IMR-90 (cell line): ENCODE results near the gene RNF186. TPM values are rescaled to one million over a fixed set of nuclear protein-coding genes. Genes with fewer than 3 reads are reported as not detected.

ENCODE experiments used
- ATAC-seq: fragments of 200-7000 bp; cut with Tn5 transposase; 2 replicates; pipeline ENCODE4 v1.9.1; 2020; ENCODE audit warnings: low read depth, mild to moderate bottlenecking, moderate library complexity
- BruUV-seq: library from RNA; stranded (reverse); fragments of 400-500 nt; replicated peaks from 2 replicates; lab custom pipeline; 2021; lab: Mats Ljungman, UMichigan
- CTCF ChIA-PET: fragments of 300-600 bp; formaldehyde crosslinking; extraction: SDS; loops from one replicate; lab custom pipeline; 2021; ENCODE audit warnings: antibody characterized with exemption; lab: Yijun Ruan, JAX
- POLR2A ChIA-PET: fragments of 300-600 bp; sonication (Branson Sonifier 250); formaldehyde crosslinking; loops from one replicate; lab custom pipeline; 2022; ENCODE audit warnings: antibody characterized with exemption; ENCODE audit not compliant: unreplicated experiment; lab: Charles Lee
- DNase-seq: peaks from one replicate; pipeline ENCODE4 v3.0.0; 2013
- H2AFZ ChIP-seq: replicated peaks from 2 replicates; pipeline ENCODE3; 2013; ENCODE audit warnings: low read length, mild to moderate bottlenecking; ENCODE audit not compliant: poor library complexity
- H2AK5ac ChIP-seq: 2 replicates; pipeline ENCODE4 v1.6.1; 2013; ENCODE audit warnings: low read depth, low read length, inconsistent platforms
- H2AK9ac ChIP-seq: replicated peaks from 2 replicates; pipeline ENCODE3; 2013; ENCODE audit warnings: mild to moderate bottlenecking, low read depth, low read length, moderate library complexity; ENCODE audit not compliant: poor library complexity
- H2BK120ac ChIP-seq: 2 replicates; pipeline ENCODE4 v1.6.1; 2013; ENCODE audit warnings: low read depth, low read length, inconsistent platforms
- H2BK15ac ChIP-seq: 3 replicates; pipeline ENCODE4 v1.6.1; 2013; ENCODE audit warnings: low read depth, low read length, inconsistent platforms
- H2BK20ac ChIP-seq: 2 replicates; pipeline ENCODE4 v1.6.1; 2013; ENCODE audit warnings: low read depth, mild to moderate bottlenecking, inconsistent platforms, low read length, moderate library complexity
- H2BK5ac ChIP-seq: 2 replicates; pipeline ENCODE4 v1.6.1; 2013; ENCODE audit warnings: mild to moderate bottlenecking, low read depth, low read length, inconsistent platforms; ENCODE audit not compliant: poor library complexity, severe bottlenecking
- H3K14ac ChIP-seq: replicated peaks from 2 replicates; pipeline ENCODE4 v1.6.1; 2013; ENCODE audit warnings: low read depth, low read length, inconsistent platforms
- H3K18ac ChIP-seq: 2 replicates; pipeline ENCODE4 v1.6.1; 2013; ENCODE audit warnings: low read depth, low read length, control low read depth
- H3K23ac ChIP-seq: 2 replicates; pipeline ENCODE4 v1.6.1; 2013; ENCODE audit warnings: low read depth, low read length, inconsistent platforms
- H3K27ac ChIP-seq: 2 replicates; pipeline ENCODE4 v1.5.1; 2013; ENCODE audit warnings: mild to moderate bottlenecking, control low read depth, low read length; ENCODE audit not compliant: insufficient read depth
- H3K27me3 ChIP-seq: 2 replicates; pipeline ENCODE4 v1.6.1; 2013; ENCODE audit warnings: low read length; ENCODE audit not compliant: control insufficient read depth, insufficient read depth
- H3K36me3 ChIP-seq: 2 replicates; pipeline ENCODE4 v1.6.1; 2013; ENCODE audit warnings: low read length, mixed read lengths; ENCODE audit not compliant: control insufficient read depth, insufficient read depth
- H3K4ac ChIP-seq: 2 replicates; pipeline ENCODE4 v1.6.1; 2013; ENCODE audit warnings: low read depth, low read length, inconsistent platforms
- H3K4me1 ChIP-seq: 2 replicates; pipeline ENCODE4 v1.6.1; 2013; ENCODE audit warnings: low read length, mixed read lengths; ENCODE audit not compliant: control insufficient read depth, insufficient read depth
- H3K4me2 ChIP-seq: 2 replicates; pipeline ENCODE4 v1.6.1; 2013; ENCODE audit warnings: low read depth, mild to moderate bottlenecking, control low read depth, low read length, moderate library complexity
- H3K4me3 ChIP-seq: 2 replicates; pipeline ENCODE4 v1.5.1; 2013; ENCODE audit warnings: low read depth, mild to moderate bottlenecking, control low read depth, low read length, moderate library complexity; ENCODE audit not compliant: insufficient read depth
- H3K56ac ChIP-seq: 2 replicates; pipeline ENCODE4 v1.6.1; 2013; ENCODE audit warnings: low read length, inconsistent platforms; ENCODE audit not compliant: insufficient read depth; ENCODE audit errors: extremely low read depth
- H3K79me1 ChIP-seq, 2 experiments: 2 replicates each; pipeline ENCODE4 v1.6.1; 2013; ENCODE audit warnings: low read length in 2 of 2, inconsistent platforms in 1 of 2, low read depth in 1 of 2
- H3K9ac ChIP-seq: 2 replicates; pipeline ENCODE4 v1.6.1; 2013; ENCODE audit warnings: low read depth, low read length, control low read depth
- H3K9me1 ChIP-seq: 2 replicates; pipeline ENCODE4 v1.6.1; 2013; ENCODE audit warnings: low read length, inconsistent platforms; ENCODE audit not compliant: insufficient read depth
- H3K9me3 ChIP-seq: 2 replicates; pipeline ENCODE4 v1.6.1; 2013; ENCODE audit warnings: low read length; ENCODE audit not compliant: control insufficient read depth, insufficient read depth
- H4K20me1 ChIP-seq: 2 replicates; pipeline ENCODE4 v1.6.1; 2013; ENCODE audit warnings: low read length, inconsistent platforms; ENCODE audit not compliant: insufficient read depth
- H4K5ac ChIP-seq: 2 replicates; pipeline ENCODE4 v1.6.1; 2013; ENCODE audit warnings: mild to moderate bottlenecking, low read depth, low read length, control low read depth
- H4K8ac ChIP-seq, 2 experiments: 2 replicates each; pipeline ENCODE4 v1.6.1; 2013; ENCODE audit warnings: low read depth in 2 of 2, low read length in 2 of 2, control low read depth in 1 of 2, inconsistent platforms in 1 of 2
- H4K91ac ChIP-seq: 2 replicates; pipeline ENCODE4 v1.6.1; 2013; ENCODE audit warnings: low read depth, low read length, inconsistent platforms; ENCODE audit not compliant: insufficient read depth
- CEBPB ChIP-seq: IDR thresholded peaks from 2 replicates; pipeline ENCODE4 v1.6.1; 2012; ENCODE audit warnings: low read depth, low read length, improper control_type of control experiment
- WGBS, 2 experiments: methylation state at CpG; one replicate each; pipeline versions ENCODE4 v1.1.5 to v1.1.7; 2013; ENCODE audit warnings: missing lambda C conversion rate in 2 of 2; ENCODE audit not compliant: insufficient read length in 1 of 2; ENCODE audit errors: extremely low coverage in 2 of 2; 5-methylcytosine and 5-hydroxymethylcytosine counted together
- dilution Hi-C: fragments of 300-500 bp; cut with HindIII; formaldehyde crosslinking; loops from one replicate; pipeline ENCODE4 v1.14.3; 2018; ENCODE audit warnings: low sequenced_read_pairs; ENCODE audit not compliant: unreplicated experiment
- in situ Hi-C: fragments of 300-500 bp; cut with MboI; formaldehyde crosslinking; loops from 3 replicates; pipeline ENCODE4 v1.14.3; 2019; ENCODE audit warnings: low sequenced_read_pairs, inconsistent platforms, mixed read lengths
- intact Hi-C: fragments of 100-400 bp; cut with micrococcal nuclease; formaldehyde crosslinking; loops from 2 replicates; pipeline ENCODE4 v1.10.0; 2022
- polyA plus RNA-seq, 3 experiments: library from polyadenylated mRNA; depleted of rRNA; stranded (reverse); fragments of >200 nt; gene quantifications; 2 replicates each; pipeline ENCODE4 v1.2.3, GENCODE V29; 2012; ENCODE audit warnings: low replicate concordance in 1 of 3
- total RNA-seq: library from RNA; depleted of rRNA; stranded (reverse); fragments of >200 nt; gene quantifications from 2 replicates; pipeline ENCODE4 v1.2.3, GENCODE V29; 2012

Gene RNF186
- total and polyA plus RNA-seq, 2 of the 4 experiments (the other 2 are of a cell fraction), result not detected

GRCh38 chr1:19815801-19816736 lies 986 bp upstream of the RNF186 start:
- H3K4me1 ChIP-seq, result no peaks in the 10 kb centered on the region
- H3K4me2 ChIP-seq, result no peak overlapping the region
- no peak overlapping the region for H4K91ac ChIP-seq
- dilution Hi-C loops, result no loop called here
- no peak overlapping the region for H2BK20ac ChIP-seq
- H2BK5ac ChIP-seq, result no peak overlapping the region
- H3K9ac ChIP-seq, result no peak overlapping the region
- no peak overlapping the region for H3K14ac ChIP-seq
- ChIA-PET CTCF (interaction anchor here (0.6 kb wide), 1 partner anchor 9 kb away, joined by 3 read pairs; no protein-coding TSS in a partner anchor), POLR2A (no interaction called here)
- no peak overlapping the region for H3K23ac ChIP-seq
- no peak overlapping the region for H3K18ac ChIP-seq
- H3K4me3 ChIP-seq, result no peak overlapping the region
- H2AFZ ChIP-seq, result no peak overlapping the region
- intact Hi-C loops, result no loop called here
- no peak overlapping the region for H2AK5ac ChIP-seq
- H3K36me3 ChIP-seq, result no peaks in the 10 kb centered on the region
- no peak overlapping the region for H2BK15ac ChIP-seq
- BruUV-seq, result no TSS peak
- 83% methylated on average over 6 of the region's 15 CpGs; no CpG with 5 or more reads in 1 of the 2 experiments for WGBS, 2 experiments
- H4K5ac ChIP-seq, result no peak overlapping the region
- no peaks in the 10 kb centered on the region for H3K9me1 ChIP-seq
- peaks cover 22% of the 10 kb centered on the region for H3K27me3 ChIP-seq
- no peak overlapping the region for H2AK9ac ChIP-seq
- H4K8ac ChIP-seq, result no peak overlapping the region
- H3K9me3 ChIP-seq, result no peaks in the 10 kb centered on the region
- ATAC-seq (no peak), DNase-seq (no peak)
- no peak overlapping the region for H3K4ac ChIP-seq
- H3K27ac ChIP-seq, result no peak overlapping the region
- H4K20me1 ChIP-seq, result no peaks in the 10 kb centered on the region
- no peak for TF ChIP-seq CEBPB
- H3K79me1 ChIP-seq, result no peaks in the 10 kb centered on the region
- in situ Hi-C loops, result no loop called here
- H2BK120ac ChIP-seq, result no peak overlapping the region
- no peak overlapping the region for H3K56ac ChIP-seq
